Nephron progenitor cell (in vitro differentiated cells): Measurements from ENCODE around the gene SDF2.

Experiments used
- DNase-seq: peaks from one replicate; pipeline ENCODE4 v3.0.0; 2021
- H3K27ac Mint-ChIP-seq: 2 replicates; pipeline ENCODE4 v1.8.0; 2021; ENCODE audit warnings: mild to moderate bottlenecking, moderate library complexity, mixed read lengths
- H3K27me3 Mint-ChIP-seq: 2 replicates; pipeline ENCODE4 v1.8.0; 2021; ENCODE audit warnings: mild to moderate bottlenecking, low read depth, mixed read lengths; ENCODE audit not compliant: poor library complexity
- H3K36me3 Mint-ChIP-seq: 2 replicates; pipeline ENCODE4 v1.8.0; 2021; ENCODE audit warnings: low read depth, mixed read lengths
- H3K4me1 Mint-ChIP-seq: 2 replicates; pipeline ENCODE4 v1.8.0; 2021; ENCODE audit warnings: mixed read lengths
- H3K4me3 Mint-ChIP-seq: 2 replicates; pipeline ENCODE4 v1.8.0; 2021; ENCODE audit warnings: mild to moderate bottlenecking, moderate library complexity, mixed read lengths
- H3K9me3 Mint-ChIP-seq: 2 replicates; pipeline ENCODE4 v1.8.0; 2021; ENCODE audit warnings: mild to moderate bottlenecking, moderate library complexity, mixed read lengths
- CTCF ChIP-seq: fragments of 200-600 bp; sonication (generic); IDR thresholded peaks from 2 replicates; pipeline ENCODE4 v1.5.0; 2021; ENCODE audit warnings: antibody characterized with exemption

The SDF2 gene, protein sequence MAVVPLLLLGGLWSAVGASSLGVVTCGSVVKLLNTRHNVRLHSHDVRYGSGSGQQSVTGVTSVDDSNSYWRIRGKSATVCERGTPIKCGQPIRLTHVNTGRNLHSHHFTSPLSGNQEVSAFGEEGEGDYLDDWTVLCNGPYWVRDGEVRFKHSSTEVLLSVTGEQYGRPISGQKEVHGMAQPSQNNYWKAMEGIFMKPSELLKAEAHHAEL

DNA sequence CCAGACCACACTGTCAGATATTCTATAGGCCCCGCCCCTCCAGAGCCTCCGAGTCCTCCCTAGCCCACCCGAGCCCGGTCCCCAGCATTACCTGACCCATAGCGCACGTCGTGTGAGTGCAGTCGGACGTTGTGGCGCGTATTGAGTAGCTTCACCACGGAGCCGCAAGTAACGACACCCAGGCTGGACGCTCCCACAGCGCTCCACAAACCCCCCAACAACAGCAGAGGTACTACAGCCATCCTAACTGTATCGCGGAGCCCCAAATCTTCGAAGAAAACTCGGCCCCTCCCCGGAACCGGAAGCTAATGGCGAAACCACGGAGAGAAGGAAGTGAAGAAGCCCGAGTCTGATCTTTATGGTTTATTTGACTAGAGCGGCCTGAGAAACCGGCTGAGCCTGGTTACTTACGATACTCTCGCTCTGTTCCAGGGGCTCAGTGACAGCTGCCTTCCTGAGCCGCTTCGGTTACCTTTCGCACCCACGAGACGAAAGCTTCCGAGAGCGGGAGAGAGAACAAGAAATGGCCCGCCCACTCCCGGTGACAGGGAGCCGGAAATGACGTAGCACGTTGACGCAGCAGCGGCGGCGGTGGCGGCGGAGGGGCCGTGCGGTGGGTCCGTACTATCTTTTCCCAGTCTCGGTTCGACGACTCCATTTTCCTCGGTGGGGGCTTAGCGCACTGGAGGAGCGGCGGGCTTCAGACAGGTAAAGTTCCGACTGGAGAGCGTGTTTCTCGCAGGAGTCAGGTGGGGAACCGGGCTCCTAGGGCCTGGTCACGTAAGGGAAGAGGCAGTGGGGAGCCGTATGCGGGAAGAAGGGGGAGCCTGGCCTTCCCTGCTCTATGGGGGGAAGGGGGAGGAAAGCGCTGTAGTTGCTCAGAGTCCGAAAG is at the start of gene SDF2, which contains the start of gene SUPT6H:
SDF2 (minus strand) TSS at position 272 of the 892 bp plus-strand sequence; CDS start at position 242, 30 bp downstream.
SUPT6H (plus strand) TSS at position 571 of the 892 bp plus-strand sequence. CDS start 11,197 bp downstream, outside the sequence.
- H3K4me1 Mint-ChIP-seq, result peaks cover 50% of the 10 kb centered on the region
- peaks cover 40% of the 10 kb centered on the region for H3K9me3 Mint-ChIP-seq
- H3K4me3 Mint-ChIP-seq, result peak within 1 kb of the TSS; percentile 99
- DNase-seq, result peak; percentile 96
- no peak for TF ChIP-seq CTCF
- peak within 1 kb of the TSS; percentile 100 for H3K27ac Mint-ChIP-seq
- peaks cover 65% of the 10 kb centered on the region for H3K36me3 Mint-ChIP-seq
- no peaks in the 10 kb centered on the region for H3K27me3 Mint-ChIP-seq

DNA sequence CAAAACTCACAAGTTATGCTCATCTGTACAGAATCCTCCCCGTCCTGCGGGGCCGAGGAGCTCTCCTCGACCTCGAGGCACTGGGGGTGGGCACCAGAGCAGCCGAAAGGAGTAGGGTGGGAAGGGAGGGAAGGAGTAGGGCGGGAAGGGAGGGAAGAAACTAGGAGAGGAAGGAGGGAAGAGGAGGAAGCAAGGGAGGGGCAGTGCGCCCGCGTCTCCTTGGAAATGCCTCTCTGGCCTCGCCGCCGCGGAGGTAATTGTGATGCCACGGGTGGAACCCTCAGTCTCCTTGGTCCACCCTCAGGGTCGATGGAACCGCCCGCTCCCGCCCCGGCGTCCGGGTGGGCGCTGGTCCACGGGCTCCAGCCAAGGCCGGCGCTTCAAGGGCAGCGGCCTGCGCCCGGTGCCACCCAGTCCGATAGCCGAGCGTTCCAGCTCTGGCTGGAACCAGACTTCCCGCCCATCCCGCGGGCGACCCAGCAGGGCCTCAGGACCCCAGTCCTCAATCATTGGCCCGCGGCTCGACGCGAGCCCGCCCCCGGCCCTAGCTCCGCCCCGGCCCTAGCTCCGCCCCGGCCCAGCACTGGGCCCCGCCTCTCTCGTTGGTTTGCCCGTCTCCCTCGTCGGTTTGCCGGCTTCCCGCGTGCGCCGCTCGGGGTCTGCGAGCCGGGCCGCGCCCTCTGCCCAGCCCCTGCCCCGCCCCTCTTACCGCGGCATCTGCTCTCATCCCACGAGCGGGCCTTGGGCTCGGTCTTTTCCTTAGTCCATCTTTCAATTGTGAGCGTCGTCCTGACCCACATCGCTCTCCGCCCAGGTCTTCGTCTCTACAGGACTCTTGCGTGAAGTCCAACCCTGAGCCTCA is 49.4 kb upstream of the SDF2 start:
- peak; percentile 97 for DNase-seq
- Mint-ChIP-seq H3K9me3 (no peaks in the 10 kb centered on the region), H3K4me1 (peaks cover 60% of the 10 kb centered on the region), H3K27me3 (peaks cover 3% of the 10 kb centered on the region), H3K36me3 (peaks cover 37% of the 10 kb centered on the region), H3K27ac (peak overlapping the region; percentile 100), H3K4me3 (peak overlapping the region; percentile 96)
- TF ChIP-seq CTCF, result no peak

GRCh38 chr17:28707339-28707720 is 45.6 kb upstream of the SDF2 start:
- H3K9me3 Mint-ChIP-seq, result no peaks in the 10 kb centered on the region
- H3K4me3 Mint-ChIP-seq, result no peak overlapping the region
- H3K27ac Mint-ChIP-seq, result peak overlapping the region; percentile 7
- H3K27me3 Mint-ChIP-seq, result peaks cover 3% of the 10 kb centered on the region
- peaks cover 11% of the 10 kb centered on the region for H3K36me3 Mint-ChIP-seq
- no peak for DNase-seq
- peaks cover 39% of the 10 kb centered on the region for H3K4me1 Mint-ChIP-seq
- no peak for TF ChIP-seq CTCF

GRCh38 chr17:28706471-28707338 is 45.0 kb upstream of the SDF2 start:
- Mint-ChIP-seq H3K36me3 (peaks cover 14% of the 10 kb centered on the region), H3K9me3 (no peaks in the 10 kb centered on the region), H3K27me3 (peaks cover 3% of the 10 kb centered on the region), H3K4me1 (peaks cover 32% of the 10 kb centered on the region), H3K27ac (peak overlapping the region; percentile 96), H3K4me3 (no peak overlapping the region)
- DNase-seq, result no peak
- TF ChIP-seq CTCF, result no peak

DNA sequence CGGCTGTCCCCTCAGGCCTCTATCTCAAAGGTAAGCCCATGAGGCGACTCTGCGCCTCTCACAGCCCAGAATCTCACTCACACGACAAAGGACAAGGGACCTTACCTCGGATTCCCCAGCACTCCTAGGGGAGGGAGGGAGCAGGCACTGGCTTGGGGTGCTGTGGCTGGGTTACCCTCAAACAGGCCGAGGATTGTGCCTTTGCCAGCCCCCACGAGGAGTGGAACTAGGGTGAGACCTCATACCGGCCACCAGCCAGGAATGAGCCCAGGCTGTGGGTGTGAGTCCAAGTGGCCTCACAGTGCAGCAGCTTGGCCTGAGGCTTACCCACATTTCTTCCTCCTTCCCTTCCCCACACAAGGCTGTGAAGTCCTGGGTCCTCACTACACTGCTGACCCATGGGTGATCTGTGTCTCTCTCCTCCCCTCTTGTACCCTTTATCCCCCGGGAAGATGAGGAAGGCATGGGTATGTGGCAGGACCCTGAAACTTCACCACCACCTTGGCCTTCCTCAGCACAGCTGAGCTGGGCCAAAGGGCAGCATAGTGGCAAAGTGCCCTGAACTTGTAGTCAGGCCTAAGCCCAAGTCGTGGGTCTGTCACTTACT is 44.1 kb upstream of the SDF2 start:
- TF ChIP-seq CTCF, result no peak
- no peak overlapping the region for H3K4me3 Mint-ChIP-seq
- no peaks in the 10 kb centered on the region for H3K9me3 Mint-ChIP-seq
- H3K27me3 Mint-ChIP-seq, result peaks cover 3% of the 10 kb centered on the region
- peaks cover 30% of the 10 kb centered on the region for H3K4me1 Mint-ChIP-seq
- H3K27ac Mint-ChIP-seq, result peak overlapping the region; percentile 96
- no peak for DNase-seq
- peaks cover 22% of the 10 kb centered on the region for H3K36me3 Mint-ChIP-seq
